Astrocyte (in vitro differentiated cells and primary cell): ENCODE results near the gene ACTL8. TPM values are rescaled to one million over a fixed set of nuclear protein-coding genes. Genes with fewer than 3 reads are reported as not detected.
A peak's percentile ranks its signal among the peaks of the same experiment; 100 is the strongest.

Experiments used
- DNase-seq: peaks from one replicate; pipeline ENCODE4 v3.0.0-alpha.2; 2010; ENCODE audit warnings: low read depth
- FAIRE-seq: peaks from 2 replicates; lab custom pipeline; 2011; peaks lifted over from hg19 to GRCh38; lab: Jason Lieb, UNC
- H2AFZ ChIP-seq: 2 replicates; pipeline ENCODE4 v1.6.0; 2012; ENCODE audit warnings: low read depth, low read length, inconsistent platforms
- H3K27ac ChIP-seq: 2 replicates; pipeline ENCODE4 v1.5.1; 2011; ENCODE audit warnings: low read depth, low read length, inconsistent platforms
- H3K27me3 ChIP-seq: 2 replicates; pipeline ENCODE4 v1.6.0; 2011; ENCODE audit warnings: low read length, inconsistent platforms; ENCODE audit not compliant: insufficient read depth
- H3K36me3 ChIP-seq: 2 replicates; pipeline ENCODE4 v1.5.1; 2011; ENCODE audit warnings: low read length, inconsistent platforms; ENCODE audit not compliant: insufficient read depth
- H3K4me1 ChIP-seq: 2 replicates; pipeline ENCODE4 v1.5.1; 2011; ENCODE audit warnings: low read length, inconsistent platforms; ENCODE audit not compliant: insufficient read depth
- H3K4me2 ChIP-seq: 2 replicates; pipeline ENCODE4 v1.6.0; 2012; ENCODE audit warnings: low read length, inconsistent platforms
- H3K4me3 ChIP-seq: 2 replicates; pipeline ENCODE4 v1.5.1; 2011; ENCODE audit warnings: low read depth, mild to moderate bottlenecking, low read length, inconsistent platforms; ENCODE audit not compliant: insufficient read depth
- H3K79me2 ChIP-seq: 2 replicates; pipeline ENCODE4 v1.6.0; 2012; ENCODE audit warnings: mild to moderate bottlenecking, low read length, inconsistent platforms; ENCODE audit not compliant: insufficient read depth
- H3K9ac ChIP-seq: 2 replicates; pipeline ENCODE4 v1.6.0; 2012; ENCODE audit warnings: mild to moderate bottlenecking, low read length, inconsistent platforms
- H3K9me3 ChIP-seq: 2 replicates; pipeline ENCODE4 v1.5.1; 2012; ENCODE audit warnings: low read depth, mild to moderate bottlenecking, low read length, inconsistent platforms; ENCODE audit not compliant: insufficient read depth
- H4K20me1 ChIP-seq: 2 replicates; pipeline ENCODE4 v1.6.0; 2012; ENCODE audit warnings: low read length, inconsistent platforms; ENCODE audit not compliant: insufficient read depth
- H3K27ac Mint-ChIP-seq: one replicate; pipeline ENCODE4 v1.8.0; 2021; ENCODE audit warnings: mild to moderate bottlenecking, mixed read lengths; ENCODE audit not compliant: unreplicated experiment
- H3K27me3 Mint-ChIP-seq: one replicate; pipeline ENCODE4 v1.8.0; 2021; ENCODE audit warnings: low read depth, mixed read lengths; ENCODE audit not compliant: unreplicated experiment
- H3K36me3 Mint-ChIP-seq: one replicate; pipeline ENCODE4 v1.8.0; 2021; ENCODE audit warnings: low read depth, mixed read lengths; ENCODE audit not compliant: unreplicated experiment
- H3K4me1 Mint-ChIP-seq: one replicate; pipeline ENCODE4 v1.8.0; 2021; ENCODE audit warnings: low read depth, mixed read lengths; ENCODE audit not compliant: unreplicated experiment
- H3K4me3 Mint-ChIP-seq: one replicate; pipeline ENCODE4 v1.8.0; 2021; ENCODE audit warnings: mild to moderate bottlenecking, moderate library complexity, mixed read lengths; ENCODE audit not compliant: unreplicated experiment
- H3K9me3 Mint-ChIP-seq: one replicate; pipeline ENCODE4 v1.8.0; 2021; ENCODE audit warnings: mild to moderate bottlenecking, mixed read lengths; ENCODE audit not compliant: unreplicated experiment
- EZH2 ChIP-seq: IDR thresholded peaks from 2 replicates; pipeline ENCODE4 v1.6.1; 2012; ENCODE audit warnings: mild to moderate bottlenecking, low read length, inconsistent platforms; ENCODE audit not compliant: insufficient read depth
- total RNA-seq: library from RNA; stranded (reverse); gene quantifications from 2 replicates; pipeline ENCODE4 v1.2.1, GENCODE V29; 2021
- TF ChIP-seq, protein P1 (sequence below): IDR thresholded peaks from 2 replicates; pipeline ENCODE4 v1.5.1; 2011; ENCODE audit warnings: low read depth, mild to moderate bottlenecking, inconsistent platforms, low read length, moderate library complexity; ENCODE audit not compliant: insufficient read depth

Gene ACTL8
- total RNA-seq, 1 donor from 2014 or later = 2.0 TPM

DNA sequence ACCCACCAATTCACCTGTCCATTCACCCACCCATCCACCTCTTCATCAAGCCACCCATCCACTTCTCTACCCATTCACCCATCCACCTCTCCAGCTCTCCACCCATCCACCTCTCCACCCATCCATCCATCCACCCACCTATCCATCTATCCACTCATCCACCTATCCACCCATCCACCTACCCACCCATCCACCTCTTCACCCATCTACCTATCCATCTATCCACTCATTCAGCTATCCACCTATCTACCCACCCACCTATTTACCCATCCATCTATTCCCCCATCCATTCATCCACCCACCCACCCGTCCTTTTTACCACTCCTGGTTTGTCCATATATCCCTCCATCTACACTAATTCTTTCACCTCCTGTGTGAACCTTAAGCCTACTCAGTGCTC, 105.7 kb downstream of the ACTL8 start:
- Histone ChIP-seq H3K79me2 (no peaks in the 10 kb centered on the region), H3K27me3 (no peaks in the 10 kb centered on the region), H3K27ac (no peak overlapping the region), H4K20me1 (no peaks in the 10 kb centered on the region), H3K9me3 (no peaks in the 10 kb centered on the region), H3K4me1 (peaks cover 17% of the 10 kb centered on the region), H2AFZ (no peak overlapping the region), H3K9ac (no peak overlapping the region), H3K4me2 (no peak overlapping the region), H3K36me3 (no peaks in the 10 kb centered on the region), H3K4me3 (no peak overlapping the region)
- peaks cover 16% of the 10 kb centered on the region for H3K4me1 Mint-ChIP-seq
- DNase-seq = no peak
- no peaks in the 10 kb centered on the region for H3K36me3 Mint-ChIP-seq
- no peak overlapping the region for H3K27ac Mint-ChIP-seq
- no peak overlapping the region for H3K4me3 Mint-ChIP-seq
- peaks cover 17% of the 10 kb centered on the region for H3K27me3 Mint-ChIP-seq
- H3K9me3 Mint-ChIP-seq = no peaks in the 10 kb centered on the region
- TF ChIP-seq, protein P1, sequence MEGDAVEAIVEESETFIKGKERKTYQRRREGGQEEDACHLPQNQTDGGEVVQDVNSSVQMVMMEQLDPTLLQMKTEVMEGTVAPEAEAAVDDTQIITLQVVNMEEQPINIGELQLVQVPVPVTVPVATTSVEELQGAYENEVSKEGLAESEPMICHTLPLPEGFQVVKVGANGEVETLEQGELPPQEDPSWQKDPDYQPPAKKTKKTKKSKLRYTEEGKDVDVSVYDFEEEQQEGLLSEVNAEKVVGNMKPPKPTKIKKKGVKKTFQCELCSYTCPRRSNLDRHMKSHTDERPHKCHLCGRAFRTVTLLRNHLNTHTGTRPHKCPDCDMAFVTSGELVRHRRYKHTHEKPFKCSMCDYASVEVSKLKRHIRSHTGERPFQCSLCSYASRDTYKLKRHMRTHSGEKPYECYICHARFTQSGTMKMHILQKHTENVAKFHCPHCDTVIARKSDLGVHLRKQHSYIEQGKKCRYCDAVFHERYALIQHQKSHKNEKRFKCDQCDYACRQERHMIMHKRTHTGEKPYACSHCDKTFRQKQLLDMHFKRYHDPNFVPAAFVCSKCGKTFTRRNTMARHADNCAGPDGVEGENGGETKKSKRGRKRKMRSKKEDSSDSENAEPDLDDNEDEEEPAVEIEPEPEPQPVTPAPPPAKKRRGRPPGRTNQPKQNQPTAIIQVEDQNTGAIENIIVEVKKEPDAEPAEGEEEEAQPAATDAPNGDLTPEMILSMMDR = no peak
- TF ChIP-seq EZH2 = no peak
- FAIRE-seq = no peak

DNA sequence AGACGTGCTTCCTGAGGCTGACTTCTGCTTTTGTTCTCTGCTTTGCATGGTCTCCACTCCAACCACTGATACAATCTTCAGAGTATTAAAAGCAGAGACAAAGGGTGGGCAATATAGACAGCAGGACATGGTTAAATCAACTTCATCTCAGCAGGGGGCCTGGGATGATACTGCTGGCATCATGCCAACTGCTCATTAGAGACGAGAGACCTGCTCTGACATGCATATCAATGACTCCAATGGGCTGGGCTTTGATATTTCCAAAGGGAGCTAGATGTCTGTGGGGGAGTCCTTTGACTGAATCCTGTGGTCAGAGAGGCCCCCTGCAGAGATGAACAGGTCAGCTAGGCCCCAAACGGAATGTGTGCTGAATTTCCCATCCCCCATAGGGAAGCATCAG, 106.6 kb downstream of the ACTL8 start:
- Mint-ChIP-seq H3K27me3 (peaks cover 12% of the 10 kb centered on the region), H3K27ac (peak overlapping the region; percentile 84), H3K9me3 (no peaks in the 10 kb centered on the region), H3K4me1 (peaks cover 22% of the 10 kb centered on the region), H3K4me3 (no peak overlapping the region), H3K36me3 (no peaks in the 10 kb centered on the region)
- H3K4me2 ChIP-seq = peak overlapping the region; percentile 27
- no peaks in the 10 kb centered on the region for H3K9me3 ChIP-seq
- no peaks in the 10 kb centered on the region for H4K20me1 ChIP-seq
- H3K36me3 ChIP-seq = no peaks in the 10 kb centered on the region
- H3K9ac ChIP-seq = no peak overlapping the region
- H3K27me3 ChIP-seq = no peaks in the 10 kb centered on the region
- peaks cover 25% of the 10 kb centered on the region for H3K4me1 ChIP-seq
- DNase-seq (peak; percentile 20), FAIRE-seq (no peak)
- H2AFZ ChIP-seq = peak overlapping the region; percentile 0
- no peak overlapping the region for H3K4me3 ChIP-seq
- no peak overlapping the region for H3K27ac ChIP-seq
- H3K79me2 ChIP-seq = no peaks in the 10 kb centered on the region
- TF ChIP-seq EZH2 = no peak
- TF ChIP-seq, protein P1 = no peak

DNA sequence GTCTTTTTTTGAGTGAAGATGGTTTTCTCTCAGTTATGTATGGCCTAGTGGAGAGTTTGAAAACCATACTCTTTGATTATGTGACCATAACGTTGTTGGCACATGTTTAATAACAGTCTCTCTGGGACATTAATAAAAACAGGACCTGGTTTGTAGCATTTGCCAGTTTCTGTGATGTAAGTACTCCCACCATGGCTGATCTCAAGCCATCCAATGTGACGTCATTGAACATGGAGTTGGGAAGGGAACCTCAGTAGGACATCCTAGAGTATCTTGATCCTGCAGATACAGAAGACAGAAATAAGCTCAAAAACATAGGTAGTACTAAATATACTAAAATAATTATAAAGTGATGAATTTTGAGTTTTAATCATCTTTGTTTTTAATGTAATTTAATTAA, 107.0 kb downstream of the ACTL8 start:
- Histone ChIP-seq H3K4me2 (peak overlapping the region; percentile 27), H3K79me2 (no peaks in the 10 kb centered on the region), H3K36me3 (no peaks in the 10 kb centered on the region), H3K9me3 (no peaks in the 10 kb centered on the region), H3K4me3 (no peak overlapping the region), H3K27ac (no peak overlapping the region), H3K4me1 (peaks cover 28% of the 10 kb centered on the region), H2AFZ (peak overlapping the region; percentile 0), H3K9ac (no peak overlapping the region), H3K27me3 (no peaks in the 10 kb centered on the region), H4K20me1 (no peaks in the 10 kb centered on the region)
- TF ChIP-seq, protein P1 = no peak
- TF ChIP-seq EZH2 = no peak
- H3K4me3 Mint-ChIP-seq = no peak overlapping the region
- H3K9me3 Mint-ChIP-seq = no peaks in the 10 kb centered on the region
- no peak for DNase-seq
- H3K27me3 Mint-ChIP-seq = peaks cover 8% of the 10 kb centered on the region
- peaks cover 22% of the 10 kb centered on the region for H3K4me1 Mint-ChIP-seq
- H3K36me3 Mint-ChIP-seq = no peaks in the 10 kb centered on the region
- no peak for FAIRE-seq
- no peak overlapping the region for H3K27ac Mint-ChIP-seq
